GM12878 (cell line): ENCODE data around the gene CLEC2L.

Source experiments
- CBFB ChIP-seq: IDR thresholded peaks from 2 replicates; pipeline ENCODE4 v1.6.1; 2016; ENCODE audit warnings: antibody characterized with exemption, low read depth
- CBX3 ChIP-seq: fragments of 200-600 bp; sonication (generic); IDR thresholded peaks from 2 replicates; pipeline ENCODE4 v1.6.1; 2016; ENCODE audit warnings: low read depth, borderline replicate concordance
- CREB1 ChIP-seq: IDR thresholded peaks from 2 replicates; pipeline ENCODE4 v1.6.1; 2012; ENCODE audit warnings: low read depth, mild to moderate bottlenecking, inconsistent platforms
- EGR1 ChIP-seq, 2 experiments: IDR thresholded peaks; 1 replicate in 1 of 2; 2 replicates in 1 of 2; pipeline ENCODE4 v1.6.1; 2011 to 2012; ENCODE audit warnings: low read depth in 2 of 2, low read length in 2 of 2, borderline replicate concordance in 1 of 2, mild to moderate bottlenecking in 1 of 2, moderate library complexity in 1 of 2
- EZH2 ChIP-seq: IDR thresholded peaks from 2 replicates; pipeline ENCODE4 v1.6.1; 2012; ENCODE audit warnings: low read depth, mild to moderate bottlenecking, control low read depth, inconsistent platforms, low read length, borderline replicate concordance; ENCODE audit not compliant: control insufficient read depth
- HCFC1 ChIP-seq: fragments of 150-350 bp; IDR thresholded peaks from 2 replicates; pipeline ENCODE4 v1.6.1; 2014; ENCODE audit warnings: low read length
- MXI1 ChIP-seq: fragments of 150-350 bp; IDR thresholded peaks from 2 replicates; pipeline ENCODE4 v1.6.1; 2011; ENCODE audit warnings: low read depth, mild to moderate bottlenecking, inconsistent platforms, low read length, improper control_type of control experiment
- MYC ChIP-seq: IDR thresholded peaks from 2 replicates; pipeline ENCODE4 v1.6.1; 2011; ENCODE audit warnings: mild to moderate bottlenecking, low read length, moderate library complexity, inconsistent platforms; ENCODE audit not compliant: insufficient read depth, insufficient replicate concordance, insufficient read length, severe bottlenecking
- NFXL1 ChIP-seq: fragments of 450-650 bp; IDR thresholded peaks from 2 replicates; pipeline ENCODE4 v1.6.1; 2017; ENCODE audit warnings: antibody characterized with exemption, mild to moderate bottlenecking, borderline replicate concordance
- POLR2A ChIP-seq: IDR thresholded peaks from 2 replicates; pipeline ENCODE4 v1.6.1; 2011; ENCODE audit warnings: low read depth, mild to moderate bottlenecking, low read length
- SMC3 ChIP-seq: IDR thresholded peaks from 2 replicates; pipeline ENCODE4 v1.6.1; 2011; ENCODE audit warnings: low read length, improper control_type of control experiment, borderline replicate concordance
- SP1 ChIP-seq: IDR thresholded peaks from one replicate; pipeline ENCODE4 v1.6.1; 2011; ENCODE audit warnings: low read depth, low read length
- TF ChIP-seq, protein P1 (sequence below), 3 experiments: IDR thresholded peaks in 2 of 3; conservative IDR thresholded peaks in 1 of 3; 2 replicates each; pipeline ENCODE4 v1.5.1; 2011; ENCODE audit warnings: low read depth in 3 of 3, low read length in 3 of 3, mild to moderate bottlenecking in 3 of 3, control low read depth in 2 of 3, moderate library complexity in 2 of 3, inconsistent platforms in 1 of 3, mixed read lengths in 1 of 3; ENCODE audit not compliant: control insufficient read depth in 2 of 3, insufficient read depth in 1 of 3; ENCODE audit errors: extremely low read depth in 1 of 3
- TF ChIP-seq, protein P2 (sequence below): fragments of 450-650 bp; IDR thresholded peaks from 2 replicates; pipeline ENCODE4 v1.6.1; 2014; ENCODE audit warnings: mild to moderate bottlenecking

DNA sequence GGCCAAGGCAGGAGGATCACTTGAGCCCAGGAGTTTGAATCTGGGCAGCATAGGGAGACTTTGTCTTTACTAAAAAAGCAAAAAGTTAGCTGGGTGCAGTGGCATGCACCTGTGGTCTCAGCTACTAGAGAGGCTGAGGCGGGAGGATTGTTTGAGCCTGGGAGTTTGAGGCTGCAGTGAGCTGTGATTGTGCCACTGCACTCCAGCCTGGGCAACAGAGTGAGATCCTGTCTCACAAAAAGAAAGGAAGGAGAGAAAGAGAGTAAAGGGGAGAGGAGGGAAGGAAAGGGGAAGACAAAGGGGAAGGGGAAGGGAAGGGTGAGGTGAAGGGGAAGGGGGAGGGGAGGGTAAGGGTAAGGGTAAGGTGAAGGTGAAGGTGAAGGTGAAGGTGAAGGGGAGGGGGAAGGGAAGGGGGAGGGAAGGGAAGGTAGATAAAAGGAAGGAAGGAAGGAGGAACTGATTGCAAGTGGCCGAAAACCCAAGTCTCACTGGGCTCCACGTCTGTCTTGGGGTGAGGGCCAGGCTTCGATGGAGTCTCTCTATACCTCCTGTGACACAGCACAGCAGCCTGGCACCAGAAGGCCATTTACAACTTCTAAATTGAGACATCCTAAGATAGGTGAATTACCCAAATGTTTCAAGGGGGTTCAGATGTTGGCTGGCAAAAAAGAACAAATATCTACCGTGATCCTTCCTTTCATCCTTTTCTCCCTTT, 36.0 kb upstream of the CLEC2L start:
- no peak for TF ChIP-seq POLR2A
- TF ChIP-seq, protein P1, sequence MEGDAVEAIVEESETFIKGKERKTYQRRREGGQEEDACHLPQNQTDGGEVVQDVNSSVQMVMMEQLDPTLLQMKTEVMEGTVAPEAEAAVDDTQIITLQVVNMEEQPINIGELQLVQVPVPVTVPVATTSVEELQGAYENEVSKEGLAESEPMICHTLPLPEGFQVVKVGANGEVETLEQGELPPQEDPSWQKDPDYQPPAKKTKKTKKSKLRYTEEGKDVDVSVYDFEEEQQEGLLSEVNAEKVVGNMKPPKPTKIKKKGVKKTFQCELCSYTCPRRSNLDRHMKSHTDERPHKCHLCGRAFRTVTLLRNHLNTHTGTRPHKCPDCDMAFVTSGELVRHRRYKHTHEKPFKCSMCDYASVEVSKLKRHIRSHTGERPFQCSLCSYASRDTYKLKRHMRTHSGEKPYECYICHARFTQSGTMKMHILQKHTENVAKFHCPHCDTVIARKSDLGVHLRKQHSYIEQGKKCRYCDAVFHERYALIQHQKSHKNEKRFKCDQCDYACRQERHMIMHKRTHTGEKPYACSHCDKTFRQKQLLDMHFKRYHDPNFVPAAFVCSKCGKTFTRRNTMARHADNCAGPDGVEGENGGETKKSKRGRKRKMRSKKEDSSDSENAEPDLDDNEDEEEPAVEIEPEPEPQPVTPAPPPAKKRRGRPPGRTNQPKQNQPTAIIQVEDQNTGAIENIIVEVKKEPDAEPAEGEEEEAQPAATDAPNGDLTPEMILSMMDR (IDR thresholded peaks at IDR 0.05 in 2 of 3, conservative IDR thresholded peaks at IDR 0.05 in 1 of 3; ENCODE audit: control insufficient read depth in 2 of 3, extremely low read depth in 1 of 3, insufficient read depth in 1 of 3, low read depth in 3 of 3, low read length in 3 of 3): no peak
- no peak for TF ChIP-seq CBFB
- no peak for TF ChIP-seq SMC3
- no peak for TF ChIP-seq HCFC1
- TF ChIP-seq SP1: no peak
- TF ChIP-seq, protein P2, sequence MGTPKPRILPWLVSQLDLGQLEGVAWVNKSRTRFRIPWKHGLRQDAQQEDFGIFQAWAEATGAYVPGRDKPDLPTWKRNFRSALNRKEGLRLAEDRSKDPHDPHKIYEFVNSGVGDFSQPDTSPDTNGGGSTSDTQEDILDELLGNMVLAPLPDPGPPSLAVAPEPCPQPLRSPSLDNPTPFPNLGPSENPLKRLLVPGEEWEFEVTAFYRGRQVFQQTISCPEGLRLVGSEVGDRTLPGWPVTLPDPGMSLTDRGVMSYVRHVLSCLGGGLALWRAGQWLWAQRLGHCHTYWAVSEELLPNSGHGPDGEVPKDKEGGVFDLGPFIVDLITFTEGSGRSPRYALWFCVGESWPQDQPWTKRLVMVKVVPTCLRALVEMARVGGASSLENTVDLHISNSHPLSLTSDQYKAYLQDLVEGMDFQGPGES: no peak
- TF ChIP-seq CBX3: no peak
- no peak for TF ChIP-seq EZH2
- TF ChIP-seq MYC: no peak
- TF ChIP-seq CREB1: no peak
- no peak for TF ChIP-seq MXI1
- TF ChIP-seq NFXL1: no peak
- TF ChIP-seq EGR1 (IDR thresholded peaks at IDR 0.05; ENCODE audit: borderline replicate concordance in 1 of 2, low read depth in 2 of 2, low read length in 2 of 2): no peak
